KOPT-K1 (cell line): Measurements from ENCODE around the gene STAB2.

ENCODE experiments used
- H3K27ac ChIP-seq: fragments of 200-600 bp; sonication (generic); 2 replicates; pipeline ENCODE4 v1.5.1; 2016; ENCODE audit warnings: antibody characterized with exemption, mild to moderate bottlenecking, low read depth, low read length; ENCODE audit not compliant: poor library complexity, severe bottlenecking
- H3K36me3 ChIP-seq: fragments of 200-600 bp; sonication (generic); 2 replicates; pipeline ENCODE4 v1.5.1; 2017; ENCODE audit warnings: antibody characterized with exemption, mild to moderate bottlenecking, low read length, moderate library complexity; ENCODE audit not compliant: insufficient read depth
- H3K9me3 ChIP-seq: fragments of 200-600 bp; sonication (generic); 2 replicates; pipeline ENCODE4 v1.5.1; 2017; ENCODE audit warnings: antibody characterized with exemption, low read length, mild to moderate bottlenecking; ENCODE audit not compliant: insufficient read depth, poor library complexity, severe bottlenecking

The STAB2 gene, protein sequence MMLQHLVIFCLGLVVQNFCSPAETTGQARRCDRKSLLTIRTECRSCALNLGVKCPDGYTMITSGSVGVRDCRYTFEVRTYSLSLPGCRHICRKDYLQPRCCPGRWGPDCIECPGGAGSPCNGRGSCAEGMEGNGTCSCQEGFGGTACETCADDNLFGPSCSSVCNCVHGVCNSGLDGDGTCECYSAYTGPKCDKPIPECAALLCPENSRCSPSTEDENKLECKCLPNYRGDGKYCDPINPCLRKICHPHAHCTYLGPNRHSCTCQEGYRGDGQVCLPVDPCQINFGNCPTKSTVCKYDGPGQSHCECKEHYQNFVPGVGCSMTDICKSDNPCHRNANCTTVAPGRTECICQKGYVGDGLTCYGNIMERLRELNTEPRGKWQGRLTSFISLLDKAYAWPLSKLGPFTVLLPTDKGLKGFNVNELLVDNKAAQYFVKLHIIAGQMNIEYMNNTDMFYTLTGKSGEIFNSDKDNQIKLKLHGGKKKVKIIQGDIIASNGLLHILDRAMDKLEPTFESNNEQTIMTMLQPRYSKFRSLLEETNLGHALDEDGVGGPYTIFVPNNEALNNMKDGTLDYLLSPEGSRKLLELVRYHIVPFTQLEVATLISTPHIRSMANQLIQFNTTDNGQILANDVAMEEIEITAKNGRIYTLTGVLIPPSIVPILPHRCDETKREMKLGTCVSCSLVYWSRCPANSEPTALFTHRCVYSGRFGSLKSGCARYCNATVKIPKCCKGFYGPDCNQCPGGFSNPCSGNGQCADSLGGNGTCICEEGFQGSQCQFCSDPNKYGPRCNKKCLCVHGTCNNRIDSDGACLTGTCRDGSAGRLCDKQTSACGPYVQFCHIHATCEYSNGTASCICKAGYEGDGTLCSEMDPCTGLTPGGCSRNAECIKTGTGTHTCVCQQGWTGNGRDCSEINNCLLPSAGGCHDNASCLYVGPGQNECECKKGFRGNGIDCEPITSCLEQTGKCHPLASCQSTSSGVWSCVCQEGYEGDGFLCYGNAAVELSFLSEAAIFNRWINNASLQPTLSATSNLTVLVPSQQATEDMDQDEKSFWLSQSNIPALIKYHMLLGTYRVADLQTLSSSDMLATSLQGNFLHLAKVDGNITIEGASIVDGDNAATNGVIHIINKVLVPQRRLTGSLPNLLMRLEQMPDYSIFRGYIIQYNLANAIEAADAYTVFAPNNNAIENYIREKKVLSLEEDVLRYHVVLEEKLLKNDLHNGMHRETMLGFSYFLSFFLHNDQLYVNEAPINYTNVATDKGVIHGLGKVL (N-terminal part only)

DNA sequence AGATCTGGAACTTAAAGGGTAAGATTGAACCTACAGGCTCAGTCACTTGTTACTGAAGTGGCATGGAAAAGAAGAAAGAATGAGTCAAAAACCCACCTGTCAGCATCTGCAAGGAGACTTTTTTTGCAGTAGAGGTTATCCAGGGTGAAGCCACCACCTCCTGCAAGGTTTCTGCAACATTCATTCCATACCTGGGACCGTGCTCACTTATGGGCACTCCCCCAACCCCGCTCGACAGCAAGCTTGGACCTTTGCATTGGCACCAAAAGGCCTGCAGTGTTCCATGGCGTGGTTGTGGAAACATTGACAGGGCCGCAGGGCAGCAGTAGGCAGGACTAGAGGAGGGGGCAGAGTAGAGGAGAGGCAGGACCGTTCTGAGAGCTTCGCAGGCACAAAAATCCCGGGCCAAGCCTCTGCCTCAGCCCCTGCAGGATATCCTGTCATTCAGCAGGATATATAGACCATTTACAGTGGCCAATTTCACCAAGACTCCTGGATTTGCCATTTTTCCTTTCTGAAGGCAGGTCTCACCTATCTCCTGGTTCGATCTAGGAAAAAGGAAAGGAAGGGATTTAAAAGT lies at the start of gene STAB2:
Gene STAB2, plus strand, starts transcription at position 483 of the 580 bp plus-strand sequence. CDS start 204 bp downstream, outside the sequence.
- Histone ChIP-seq H3K36me3 (no peaks in the 10 kb centered on the region), H3K9me3 (no peaks in the 10 kb centered on the region), H3K27ac (no peak within 1 kb of the TSS)

DNA sequence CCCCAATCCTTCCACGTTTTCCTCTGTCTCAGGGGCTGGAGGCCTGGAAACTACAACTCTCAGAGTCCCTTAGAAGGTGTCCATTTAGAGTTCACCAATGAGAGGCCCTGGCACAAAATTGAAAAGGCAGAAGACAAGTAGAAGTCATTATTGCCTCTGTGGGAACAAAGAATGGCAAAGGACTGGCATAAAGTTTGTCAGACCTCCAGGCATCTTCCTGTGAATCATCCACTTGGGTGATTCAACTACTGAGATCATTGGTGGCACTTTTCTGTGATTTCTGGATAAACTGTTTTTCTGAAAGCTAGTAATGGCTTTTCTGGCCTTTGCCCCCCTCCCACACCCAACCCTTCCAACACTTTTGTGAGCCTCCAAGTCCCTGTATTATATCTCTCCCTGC lies 48.7 kb upstream of the STAB2 start:
- H3K36me3 ChIP-seq = no peaks in the 10 kb centered on the region
- H3K9me3 ChIP-seq = no peaks in the 10 kb centered on the region
- H3K27ac ChIP-seq = no peak overlapping the region

DNA sequence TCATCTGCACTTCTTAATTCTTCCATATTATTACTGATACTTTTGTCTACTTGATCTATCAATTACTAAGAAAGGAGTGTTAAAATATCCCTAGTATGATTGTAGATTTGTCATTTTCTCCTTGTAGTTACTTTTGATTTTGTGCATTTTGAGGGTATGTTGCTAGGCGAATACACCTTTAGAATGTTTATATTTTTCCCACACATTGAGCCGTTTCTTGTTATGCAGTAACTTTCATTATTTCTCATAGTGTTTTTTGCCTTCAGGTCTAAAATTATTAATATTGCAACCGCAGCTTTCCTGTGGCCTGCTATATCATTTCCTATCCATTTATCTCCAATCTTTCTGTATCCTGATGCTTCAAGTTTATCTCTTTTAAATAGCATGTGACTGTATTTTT lies 46.8 kb upstream of the STAB2 start:
- H3K36me3 ChIP-seq = no peaks in the 10 kb centered on the region
- no peaks in the 10 kb centered on the region for H3K9me3 ChIP-seq
- no peak overlapping the region for H3K27ac ChIP-seq

DNA sequence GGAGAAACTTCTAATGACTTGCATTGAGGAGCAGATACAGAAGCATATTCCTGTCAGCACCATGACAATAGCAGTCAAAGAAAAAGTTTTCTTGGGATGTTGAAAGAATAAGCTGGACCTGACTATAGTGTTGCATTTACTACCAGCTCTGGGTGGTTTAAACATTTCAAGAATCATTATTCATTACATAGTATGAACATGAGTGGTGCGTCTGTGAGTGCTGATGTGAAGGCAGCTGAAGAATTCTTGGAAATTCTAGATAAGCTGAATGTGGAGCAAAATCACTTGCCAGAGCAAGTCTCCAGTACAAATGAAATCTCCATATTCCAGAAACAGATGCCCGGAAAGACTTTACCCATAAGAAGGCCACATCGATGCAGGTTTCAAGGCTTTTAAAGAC lies 45.0 kb upstream of the STAB2 start:
- no peaks in the 10 kb centered on the region for H3K9me3 ChIP-seq
- H3K27ac ChIP-seq = no peak overlapping the region
- no peaks in the 10 kb centered on the region for H3K36me3 ChIP-seq

- Histone ChIP-seq H3K9me3 (no peaks in the 10 kb centered on the region), H3K27ac (no peak overlapping the region), H3K36me3 (no peaks in the 10 kb centered on the region)
These were observed 40.1 kb upstream of the STAB2 start for GRCh38 chr12:103546959-103547358.

DNA sequence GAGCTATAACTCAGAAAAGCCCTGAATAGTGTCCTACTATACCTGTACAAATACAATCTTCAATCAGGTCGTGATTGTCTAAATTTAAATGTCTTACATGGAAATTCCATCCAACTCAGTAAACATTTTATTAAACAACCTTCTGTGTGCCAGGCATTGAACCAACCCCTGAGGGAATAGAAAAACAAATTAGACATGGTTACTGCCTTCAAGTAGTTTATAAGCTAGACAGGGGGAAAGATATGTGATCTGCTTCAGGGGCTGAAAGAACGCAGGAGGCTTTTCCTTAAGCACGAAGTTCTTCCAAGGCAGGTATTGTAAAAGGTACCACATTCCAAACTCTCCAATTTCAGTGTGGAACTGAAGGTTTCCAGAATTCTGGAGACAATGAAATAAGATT lies 39.7 kb upstream of the STAB2 start:
- Histone ChIP-seq H3K36me3 (no peaks in the 10 kb centered on the region), H3K27ac (no peak overlapping the region), H3K9me3 (no peaks in the 10 kb centered on the region)

DNA sequence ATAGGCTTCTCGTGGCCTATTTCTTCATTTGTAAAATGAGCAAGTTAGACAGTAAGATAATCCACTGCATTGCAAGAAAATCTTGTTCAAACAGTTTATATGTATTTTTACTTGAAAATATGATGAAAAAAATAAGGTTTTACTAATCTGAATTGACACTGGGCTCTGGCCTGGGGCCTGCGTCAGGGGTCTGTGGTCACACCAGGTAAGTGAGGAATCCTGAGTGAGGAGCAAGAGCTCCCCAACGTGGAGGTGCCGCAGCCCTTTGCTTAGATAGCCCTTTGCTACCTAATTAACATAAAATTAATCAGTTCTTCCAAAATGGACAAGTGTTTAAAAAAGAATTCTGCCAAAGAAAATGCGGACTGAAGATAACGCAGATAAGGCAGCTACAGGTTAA lies 39.1 kb upstream of the STAB2 start:
- Histone ChIP-seq H3K27ac (no peak overlapping the region), H3K36me3 (no peaks in the 10 kb centered on the region)

GRCh38 chr12:103548622-103549601 lies 38.2 kb upstream of the STAB2 start:
- Histone ChIP-seq H3K27ac (no peak overlapping the region), H3K9me3 (no peaks in the 10 kb centered on the region), H3K36me3 (no peaks in the 10 kb centered on the region)

More for the DNA sequence above, 39.1 kb upstream of the STAB2 start:
- H3K9me3 ChIP-seq = no peaks in the 10 kb centered on the region

DNA sequence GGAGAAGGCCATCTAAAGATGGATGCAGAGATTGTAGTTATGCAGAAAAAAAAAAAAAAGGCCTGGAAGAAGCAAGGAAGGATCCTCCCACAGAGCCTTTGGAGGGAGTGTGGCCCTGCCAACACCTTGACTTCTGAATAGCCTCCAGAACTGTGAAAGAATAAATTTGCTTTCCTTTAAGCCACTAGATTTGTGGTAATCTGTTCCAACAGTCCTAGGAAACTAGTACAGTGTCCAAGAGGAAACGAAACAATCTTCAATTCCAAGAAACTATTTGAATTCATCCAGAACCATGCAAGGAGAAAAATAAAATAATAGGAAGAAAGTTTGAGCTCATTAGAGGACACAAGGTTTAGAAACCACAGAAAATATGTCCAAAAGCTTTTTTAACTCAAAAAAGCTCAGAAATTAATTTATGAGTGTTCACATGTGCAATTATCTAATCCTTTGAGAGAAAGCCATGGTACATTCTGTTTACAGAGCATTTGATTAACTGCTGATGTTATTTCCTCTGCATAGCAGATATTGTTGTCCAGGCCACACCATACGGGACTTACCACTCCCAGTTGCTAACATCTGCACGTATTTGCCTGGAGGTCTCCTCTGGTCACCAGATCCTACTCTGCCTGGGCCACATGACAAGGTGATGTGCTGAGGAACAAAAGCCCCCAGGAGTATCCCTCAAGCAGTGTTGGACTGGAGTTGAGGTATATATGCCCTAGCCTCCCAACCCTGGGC lies 30.0 kb upstream of the STAB2 start:
- peaks cover 5% of the 10 kb centered on the region for H3K9me3 ChIP-seq
- H3K27ac ChIP-seq = no peak overlapping the region
- no peaks in the 10 kb centered on the region for H3K36me3 ChIP-seq

GRCh38 chr12:103557628-103558010 lies 29.5 kb upstream of the STAB2 start:
- H3K36me3 ChIP-seq = no peaks in the 10 kb centered on the region
- H3K9me3 ChIP-seq = peaks cover 5% of the 10 kb centered on the region
- no peak overlapping the region for H3K27ac ChIP-seq

DNA sequence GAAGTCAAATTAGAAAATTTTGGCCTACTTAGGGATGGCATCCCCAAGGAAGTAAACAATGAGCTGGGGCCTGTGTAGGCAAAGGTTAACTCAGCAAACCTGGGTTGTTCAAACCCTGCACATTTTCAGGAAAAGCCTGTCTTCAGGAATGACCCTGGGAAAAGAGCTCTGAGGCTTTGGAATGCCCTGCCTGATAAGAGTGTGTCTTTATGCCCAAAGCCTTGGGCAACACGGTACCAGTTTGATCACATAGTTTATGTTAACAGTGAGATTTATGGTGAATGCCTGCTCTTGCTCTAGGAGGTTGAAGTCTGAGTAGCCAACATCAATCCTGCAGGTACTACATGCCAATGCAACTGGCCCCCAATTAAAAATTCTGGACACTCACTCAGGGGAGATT lies 28.2 kb upstream of the STAB2 start:
- H3K27ac ChIP-seq = no peak overlapping the region
- H3K9me3 ChIP-seq = peaks cover 5% of the 10 kb centered on the region
- H3K36me3 ChIP-seq = no peaks in the 10 kb centered on the region

GRCh38 chr12:103560604-103561101 lies 26.4 kb upstream of the STAB2 start:
- Histone ChIP-seq H3K9me3 (peaks cover 6% of the 10 kb centered on the region), H3K27ac (no peak overlapping the region), H3K36me3 (no peaks in the 10 kb centered on the region)

- no peak overlapping the region for H3K27ac ChIP-seq
- peaks cover 6% of the 10 kb centered on the region for H3K9me3 ChIP-seq
- no peaks in the 10 kb centered on the region for H3K36me3 ChIP-seq
These were observed 25.9 kb upstream of the STAB2 start for GRCh38 chr12:103561174-103561573.
